HCT116 (cell line): ENCODE measurements around the gene NFAT5. TPM values are rescaled to one million over a fixed set of nuclear protein-coding genes. Genes with fewer than 3 reads are reported as not detected.

Source experiments
- ATAC-seq: fragments of 200-7000 bp; cut with Tn5 transposase; 2 replicates; pipeline ENCODE4 v1.9.1; 2020; ENCODE audit warnings: mild to moderate bottlenecking, moderate library complexity
- BruUV-seq: library from RNA; stranded (reverse); fragments of 400-500 nt; replicated peaks from 2 replicates; lab custom pipeline; 2021; lab: Mats Ljungman, UMichigan
- CTCF ChIA-PET: fragments of 300-600 bp; sonication (Branson Sonifier 250); formaldehyde crosslinking; loops from one replicate; lab custom pipeline; 2021; ENCODE audit warnings: antibody characterized with exemption; lab: Charles Lee
- POLR2A ChIA-PET: fragments of 300-600, 350-600 bp; sonication (Branson Sonifier 250); formaldehyde crosslinking; loops from one replicate; lab custom pipeline; 2021; ENCODE audit warnings: antibody characterized with exemption; lab: Charles Lee
- RAD21 ChIA-PET, 2 experiments: fragments of 300-600 bp; sonication (Branson Sonifier 250); formaldehyde crosslinking; loops; one replicate each; lab custom pipeline; 2023; ENCODE audit warnings: low total read pairs in 2 of 2; ENCODE audit not compliant: uncharacterized antibody in 2 of 2, unreplicated experiment in 2 of 2, low non-redundant PET in 1 of 2; lab: Charles Lee
- DNase-seq: peaks from one replicate; pipeline ENCODE4 v3.0.0-alpha.2; 2010; ENCODE audit warnings: low read depth, low spot score
- H2AFZ ChIP-seq: fragments of 200-600 bp; shearing (Covaris generic), sonication (generic); 2 replicates; pipeline ENCODE4 v1.6.1; 2017; ENCODE audit warnings: low read depth, mixed run types, mixed read lengths, antibody characterized with exemption, low read length; ENCODE audit not compliant: poor library complexity, severe bottlenecking
- H3K27ac ChIP-seq: 2 replicates; pipeline ENCODE4 v1.5.1; 2012; ENCODE audit warnings: low read depth, low read length
- H3K27me3 ChIP-seq: fragments of 200-600 bp; sonication (generic); 2 replicates; pipeline ENCODE4 v1.6.1; 2016; ENCODE audit warnings: mixed run types, low read length, mixed read lengths; ENCODE audit not compliant: insufficient read depth
- H3K36me3 ChIP-seq, 2 experiments: fragments of 200-500 bp in 1 of 2; fragments of 200-600 bp in 1 of 2; sonication (Bioruptor generic) in 1 of 2; sonication (generic) in 1 of 2; 2 replicates each; pipeline versions ENCODE4 v1.5.1 to v1.6.1; 2014 to 2016; ENCODE audit warnings: low read length in 2 of 2, inconsistent platforms in 1 of 2, mixed read lengths in 1 of 2, mixed run types in 1 of 2; ENCODE audit not compliant: insufficient read depth in 2 of 2, control insufficient read depth in 1 of 2
- H3K4me1 ChIP-seq, 2 experiments: fragments of 200-600 bp in 1 of 2; sonication (generic) in 1 of 2; 2 replicates each; pipeline versions ENCODE4 v1.5.1 to v1.6.1; 2012 to 2017; ENCODE audit warnings: low read length in 2 of 2, inconsistent platforms in 1 of 2, mild to moderate bottlenecking in 1 of 2, mixed read lengths in 1 of 2, mixed run types in 1 of 2, moderate library complexity in 1 of 2; ENCODE audit not compliant: insufficient read depth in 2 of 2, control insufficient read depth in 1 of 2
- H3K4me2 ChIP-seq: fragments of 200-600 bp; sonication (generic); 2 replicates; pipeline ENCODE4 v1.6.1; 2017; ENCODE audit warnings: mixed run types, low read length, mixed read lengths
- H3K4me3 ChIP-seq, 2 experiments: fragments of 200-600 bp in 1 of 2; sonication (generic) in 1 of 2; replicated peaks in 1 of 2; 2 replicates each; pipeline ENCODE4 v1.5.1; 2011 to 2016; ENCODE audit warnings: low read length in 2 of 2, control low read depth in 1 of 2, low read depth in 1 of 2, mild to moderate bottlenecking in 1 of 2, mixed read lengths in 1 of 2, mixed run types in 1 of 2
- H3K79me2 ChIP-seq: fragments of 200-600 bp; sonication (generic); 2 replicates; pipeline ENCODE4 v1.6.1; 2017; ENCODE audit warnings: mild to moderate bottlenecking, mixed run types, low read length, moderate library complexity, mixed read lengths; ENCODE audit not compliant: insufficient read depth
- H3K9ac ChIP-seq: fragments of 200-600 bp; sonication (generic); 2 replicates; pipeline ENCODE4 v1.6.1; 2016; ENCODE audit warnings: low read length, mixed read lengths
- H3K9me2 ChIP-seq: fragments of 200-600 bp; sonication (generic), shearing (Covaris generic); 2 replicates; pipeline ENCODE4 v1.6.1; 2017; ENCODE audit warnings: mixed run types, mild to moderate bottlenecking, moderate library complexity; ENCODE audit not compliant: insufficient read depth
- H3K9me3 ChIP-seq, 2 experiments: fragments of 200-500 bp in 1 of 2; fragments of 200-600 bp in 1 of 2; sonication (Bioruptor generic) in 1 of 2; sonication (generic) in 1 of 2; 2 replicates each; pipeline ENCODE4 v1.6.1; 2014 to 2017; ENCODE audit warnings: low read length in 2 of 2, mixed read lengths in 2 of 2, inconsistent platforms in 1 of 2, low read depth in 1 of 2, mild to moderate bottlenecking in 1 of 2, mixed run types in 1 of 2, moderate library complexity in 1 of 2; ENCODE audit not compliant: control insufficient read depth in 1 of 2, insufficient read depth in 1 of 2
- H4K20me1 ChIP-seq: fragments of 200-600 bp; sonication (generic), shearing (Covaris generic); 2 replicates; pipeline ENCODE4 v1.6.1; 2017; ENCODE audit warnings: mixed run types, mild to moderate bottlenecking, moderate library complexity; ENCODE audit not compliant: insufficient read depth
- CTCF ChIP-seq, 3 experiments: fragments of 200-600 bp in 1 of 3; sonication (generic) in 1 of 3; IDR thresholded peaks in 2 of 3; conservative IDR thresholded peaks in 1 of 3; 2 replicates each; pipeline ENCODE4 v1.5.1; 2012 to 2017; ENCODE audit warnings: low read depth in 2 of 3, low read length in 2 of 3, antibody characterized with exemption in 1 of 3, borderline replicate concordance in 1 of 3, control low read depth in 1 of 3, mild to moderate bottlenecking in 1 of 3, mixed read lengths in 1 of 3, mixed run types in 1 of 3, moderate library complexity in 1 of 3; ENCODE audit not compliant: insufficient read depth in 1 of 3
- EGR1 ChIP-seq: IDR thresholded peaks from 2 replicates; pipeline ENCODE4 v1.6.1; 2012; ENCODE audit warnings: low read depth
- EZH2 ChIP-seq: fragments of 200-600 bp; sonication (generic); IDR thresholded peaks from 2 replicates; pipeline ENCODE4 v1.6.1; 2017; ENCODE audit warnings: antibody characterized with exemption, mixed run types
- SIN3A ChIP-seq: IDR thresholded peaks from 2 replicates; pipeline ENCODE4 v1.6.1; 2012; ENCODE audit warnings: low read depth
- SP1 ChIP-seq: IDR thresholded peaks from 2 replicates; pipeline ENCODE4 v1.6.1; 2012; ENCODE audit warnings: low read depth
- intact Hi-C: fragments of 100-400 bp; cut with micrococcal nuclease; formaldehyde crosslinking; loops from 2 replicates; pipeline ENCODE4 v1.10.0; 2022
- total RNA-seq: library from RNA; stranded (reverse); gene quantifications from one replicate; pipeline ENCODE4 v1.2.1, GENCODE V29; 2021; ENCODE audit not compliant: unreplicated experiment
- TF ChIP-seq, protein P1 (sequence below): IDR thresholded peaks from 2 replicates; pipeline ENCODE4 v1.6.1; 2011; ENCODE audit warnings: mild to moderate bottlenecking, low read length, moderate library complexity; ENCODE audit not compliant: insufficient replicate concordance; ENCODE audit errors: extremely low read depth

Gene NFAT5
- total RNA-seq, 1 experiment from 2014 or later, result 67.4 TPM

DNA sequence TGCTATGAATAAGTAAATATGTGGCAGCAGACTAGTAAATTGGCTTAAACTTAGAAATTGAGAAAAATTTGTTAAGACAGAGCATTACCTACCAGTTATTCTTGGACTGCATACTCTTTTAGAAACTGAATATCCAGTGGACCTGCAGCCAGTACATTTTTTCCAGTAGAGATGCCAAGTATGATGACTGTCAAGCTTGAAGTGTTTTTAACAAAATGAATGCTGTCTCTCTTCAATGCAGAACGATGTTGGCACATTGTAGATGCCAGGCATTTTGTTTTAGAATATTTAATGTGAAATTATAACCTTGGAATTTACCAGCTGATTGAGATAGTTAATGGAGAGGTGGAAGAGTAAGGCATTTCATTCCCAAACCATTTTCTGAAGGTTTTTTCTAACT lies 52.5 kb downstream of the NFAT5 start:
- intact Hi-C loops, result no loop called here
- no TSS peak for BruUV-seq
- CTCF ChIA-PET, result no interaction called here
- Histone ChIP-seq H3K4me2 (no peak overlapping the region), H3K27me3 (no peaks in the 10 kb centered on the region), H3K27ac (no peak overlapping the region), H3K9ac (no peak overlapping the region), H3K9me2 (no peaks in the 10 kb centered on the region), H3K4me3 (no peak overlapping the region), H3K9me3 (no peaks in the 10 kb centered on the region), H3K79me2 (peaks cover 100% of the 10 kb centered on the region), H3K4me1 (peaks cover 0 to 6% of the 10 kb centered on the region in 2 experiments; a peak in 3 of 4 replicates), H3K36me3 (peaks cover 8 to 13% of the 10 kb centered on the region in 2 experiments; a peak in 3 of 4 replicates), H2AFZ (no peak overlapping the region), H4K20me1 (peaks cover 31% of the 10 kb centered on the region; the same call in 1 of the 2 replicates)
- POLR2A ChIA-PET, result no interaction called here
- no peak for ATAC-seq
- no peak for DNase-seq
- RAD21 ChIA-PET, result no interaction called here
- no peak for TF ChIP-seq SP1
- TF ChIP-seq, protein P1, sequence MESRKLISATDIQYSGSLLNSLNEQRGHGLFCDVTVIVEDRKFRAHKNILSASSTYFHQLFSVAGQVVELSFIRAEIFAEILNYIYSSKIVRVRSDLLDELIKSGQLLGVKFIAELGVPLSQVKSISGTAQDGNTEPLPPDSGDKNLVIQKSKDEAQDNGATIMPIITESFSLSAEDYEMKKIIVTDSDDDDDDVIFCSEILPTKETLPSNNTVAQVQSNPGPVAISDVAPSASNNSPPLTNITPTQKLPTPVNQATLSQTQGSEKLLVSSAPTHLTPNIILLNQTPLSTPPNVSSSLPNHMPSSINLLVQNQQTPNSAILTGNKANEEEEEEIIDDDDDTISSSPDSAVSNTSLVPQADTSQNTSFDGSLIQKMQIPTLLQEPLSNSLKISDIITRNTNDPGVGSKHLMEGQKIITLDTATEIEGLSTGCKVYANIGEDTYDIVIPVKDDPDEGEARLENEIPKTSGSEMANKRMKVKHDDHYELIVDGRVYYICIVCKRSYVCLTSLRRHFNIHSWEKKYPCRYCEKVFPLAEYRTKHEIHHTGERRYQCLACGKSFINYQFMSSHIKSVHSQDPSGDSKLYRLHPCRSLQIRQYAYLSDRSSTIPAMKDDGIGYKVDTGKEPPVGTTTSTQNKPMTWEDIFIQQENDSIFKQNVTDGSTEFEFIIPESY, result no peak
- no peak for TF ChIP-seq EGR1
- TF ChIP-seq EZH2, result no peak
- TF ChIP-seq SIN3A, result no peak
- no peak for TF ChIP-seq CTCF (IDR thresholded peaks at IDR 0.05 in 2 of 3, conservative IDR thresholded peaks at IDR 0.05 in 1 of 3; ENCODE audit: borderline replicate concordance in 1 of 3, insufficient read depth in 1 of 3, low read depth in 2 of 3, low read length in 2 of 3)
